HepG2 (cell line): Measurements from ENCODE around the gene PSMB3. TPM values are rescaled to one million over a fixed set of nuclear protein-coding genes. Genes with fewer than 3 reads are reported as not detected.
A peak's percentile ranks its signal among the peaks of the same experiment; 100 is the strongest.
"Not testable (repeated sequence)": the region's sequence is repeated elsewhere in the genome, so short reads cannot be mapped to it uniquely, and the experiment has no call there.

Experiments used
- ATAC-seq: fragments of 200-7000 bp; cut with Tn5 transposase; 3 replicates; pipeline ENCODE4 v1.9.1; 2020; ENCODE audit warnings: mild to moderate bottlenecking, moderate library complexity
- BruUV-seq: library from RNA; stranded (reverse); fragments of 400-500 nt; replicated peaks from 2 replicates; lab custom pipeline; 2021; lab: Mats Ljungman, UMichigan
- CTCF ChIA-PET: fragments of 300-600 bp; formaldehyde crosslinking; extraction: SDS; loops from one replicate; lab custom pipeline; 2021; ENCODE audit warnings: low total read pairs, inconsistent platforms, low intra/inter-chr PET ratio; lab: Yijun Ruan, JAX
- POLR2A ChIA-PET: fragments of 350-600 bp; sonication (Branson Sonifier 250); formaldehyde crosslinking; loops from one replicate; lab custom pipeline; 2020; ENCODE audit warnings: antibody characterized with exemption, inconsistent platforms; lab: Yijun Ruan, JAX
- DNase-seq: peaks from one replicate; pipeline ENCODE4 v3.0.0-alpha.2; 2015; ENCODE audit warnings: low spot score
- FAIRE-seq: peaks from 3 replicates; lab custom pipeline; 2011; peaks lifted over from hg19 to GRCh38; lab: Jason Lieb, UNC
- H2AFZ ChIP-seq: one replicate; pipeline ENCODE4 v1.6.1; 2011; ENCODE audit warnings: low read length, inconsistent platforms
- H3K27ac ChIP-seq: fragments of 300-600 bp; 3 replicates; pipeline ENCODE4 v1.8.0; 2011; ENCODE audit warnings: mixed run types, mild to moderate bottlenecking, mixed read lengths, low read length, inconsistent platforms; ENCODE audit not compliant: insufficient read depth; ENCODE audit errors: extremely low read length
- H3K27me3 ChIP-seq, 2 experiments: fragments of 200-600 bp in 1 of 2; 2 replicates in 1 of 2; 3 replicates in 1 of 2; pipeline versions ENCODE4 v1.6.0 to v1.8.0; 2011; ENCODE audit warnings: low read length in 2 of 2, mild to moderate bottlenecking in 2 of 2, moderate library complexity in 2 of 2, inconsistent platforms in 1 of 2; ENCODE audit not compliant: insufficient read depth in 2 of 2, control insufficient read depth in 1 of 2
- H3K36me3 ChIP-seq, 2 experiments: fragments of 200-600 bp in 1 of 2; replicated peaks in 1 of 2; 2 replicates in 1 of 2; 3 replicates in 1 of 2; pipeline versions ENCODE4 v1.5.1 to v1.8.0; 2011; ENCODE audit warnings: low read length in 2 of 2, inconsistent platforms in 1 of 2; ENCODE audit not compliant: insufficient read depth in 2 of 2, control insufficient read depth in 1 of 2
- H3K4me1 ChIP-seq: 2 replicates; pipeline ENCODE4 v1.5.1; 2012; ENCODE audit warnings: low read length, inconsistent platforms; ENCODE audit not compliant: insufficient read depth
- H3K4me2 ChIP-seq: 2 replicates; pipeline ENCODE4 v1.6.0; 2011; ENCODE audit warnings: low read depth, low read length, inconsistent platforms
- H3K4me3 ChIP-seq, 3 experiments: fragments of 200-600 bp in 1 of 3; sonication (generic), shearing (Covaris generic) in 1 of 3; replicated peaks in 1 of 3; 2 replicates each; pipeline ENCODE4 v1.5.1; 2011 to 2016; ENCODE audit warnings: low read length in 3 of 3, inconsistent platforms in 2 of 3, low read depth in 2 of 3, mild to moderate bottlenecking in 2 of 3, control low read depth in 1 of 3, mixed read lengths in 1 of 3; ENCODE audit not compliant: insufficient read depth in 1 of 3
- H3K79me2 ChIP-seq: one replicate; pipeline ENCODE4 v1.6.1; 2011; ENCODE audit warnings: low read length, inconsistent platforms; ENCODE audit not compliant: insufficient read depth
- H3K9ac ChIP-seq: 2 replicates; pipeline ENCODE4 v1.6.0; 2011; ENCODE audit warnings: mild to moderate bottlenecking, low read depth, low read length, inconsistent platforms; ENCODE audit not compliant: insufficient read depth
- H3K9me3 ChIP-seq: 2 replicates; pipeline ENCODE4 v1.5.1; 2012; ENCODE audit warnings: mild to moderate bottlenecking, low read length
- H4K20me1 ChIP-seq: 2 replicates; pipeline ENCODE4 v1.6.0; 2011; ENCODE audit warnings: inconsistent platforms, mild to moderate bottlenecking, low read length, moderate library complexity; ENCODE audit not compliant: insufficient read depth
- AGO2 ChIP-seq: fragments of 200-400 bp; formaldehyde crosslinking; optimal IDR thresholded peaks from 2 replicates; pipeline ENCODE3; 2017; ENCODE audit warnings: mild to moderate bottlenecking, low read depth, low read length, moderate library complexity
- WGBS: methylation state at CpG from one replicate; pipeline ENCODE4 v1.1.6; 2017; ENCODE audit warnings: low lambda C conversion rate; 5-methylcytosine and 5-hydroxymethylcytosine counted together
- in situ Hi-C: cut with HindIII; loops from 2 replicates; pipeline ENCODE4 v1.10.0; 2017; ENCODE audit warnings: low pct_unique_long_range_greater_than_20kb; ENCODE audit not compliant: extremely low pct_ligation_motif_present
- intact Hi-C: fragments of 100-400 bp; cut with micrococcal nuclease; formaldehyde crosslinking; loops from one replicate; pipeline ENCODE4 v1.10.0; 2022; ENCODE audit not compliant: unreplicated experiment
- polyA plus RNA-seq, 8 experiments: library from polyadenylated mRNA; depleted of rRNA in 3 of 8; stranded (reverse) in 7 of 8; unstranded in 1 of 8; fragments of >200 nt; fragmentation: Illumina TruSeq in 4 of 8; extraction: Trizol in 4 of 8; gene quantifications; 2 replicates each; pipeline versions ENCODE4 v1.2.1 to v1.2.3, GENCODE V29; 2011 to 2016; ENCODE audit warnings: low read depth in 4 of 8, missing spikeins in 1 of 8, mixed read lengths in 1 of 8; ENCODE audit not compliant: insufficient read depth in 1 of 8
- total RNA-seq, 5 experiments: library from RNA; depleted of rRNA; stranded (reverse); fragments of >200 nt; fragmentation: Illumina TruSeq; extraction: Trizol; gene quantifications; 2 replicates each; pipeline ENCODE4 v1.2.3, GENCODE V29; 2016; ENCODE audit warnings: low read depth in 1 of 5
- TF ChIP-seq, protein P1 (sequence below): sonication (generic); formaldehyde crosslinking; IDR thresholded peaks from 2 replicates; pipeline ENCODE4 v1.5.1; 2020; ENCODE audit warnings: mild to moderate bottlenecking, missing genetic modification reagents, moderate library complexity
- TF ChIP-seq, protein P2 (sequence below): sonication (generic); formaldehyde crosslinking; IDR thresholded peaks from 2 replicates; pipeline ENCODE4 v1.9.0; 2021; ENCODE audit warnings: mild to moderate bottlenecking, missing genetic modification reagents

The PSMB3 gene
- total and polyA plus RNA-seq, 2 of the 13 experiments (the other 11 are each of a cell fraction or from before 2014, with no cell fraction given), result 366 to 517 TPM

DNA sequence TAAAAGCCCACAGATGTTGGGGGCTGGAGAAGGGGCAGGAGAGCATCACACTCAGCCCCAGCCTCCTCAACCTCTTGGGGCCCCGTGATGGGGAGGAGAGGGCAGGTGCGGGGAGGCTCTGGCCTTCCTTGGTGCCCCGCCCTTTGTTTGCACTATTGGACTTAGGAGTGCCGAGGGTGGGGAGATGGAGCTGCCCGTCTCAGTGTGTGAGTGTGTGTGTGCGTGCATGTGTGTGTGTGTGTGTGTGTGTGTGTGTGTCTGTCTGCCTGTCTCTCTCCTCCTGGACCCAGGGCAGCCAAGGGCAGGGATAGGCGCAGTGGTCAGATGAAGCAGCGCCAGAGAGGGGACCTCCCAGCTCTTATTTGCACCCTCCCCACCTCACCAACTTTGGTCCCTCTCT lies 26.4 kb upstream of the PSMB3 start:
- H3K79me2 ChIP-seq, ATAC-seq, H3K9ac ChIP-seq, H3K4me3 ChIP-seq, in situ Hi-C loops, DNase-seq, intact Hi-C loops, FAIRE-seq, H3K4me2 ChIP-seq, H4K20me1 ChIP-seq, CTCF ChIA-PET, H3K27me3 ChIP-seq, H3K9me3 ChIP-seq, H3K27ac ChIP-seq, BruUV-seq, H2AFZ ChIP-seq: not testable (repeated sequence)
- POLR2A ChIA-PET, result interaction anchor here (1.1 to 5.5 kb wide), 4 partner anchors 9 to 52 kb away, joined by 3 to 38 read pairs (median 5); partner anchors contain the start of gene MLLT6
- WGBS, result 65% methylated on average over 8 of the region's 8 CpGs
- peaks cover 22% of the 10 kb centered on the region for H3K4me1 ChIP-seq
- TF ChIP-seq, protein P1, sequence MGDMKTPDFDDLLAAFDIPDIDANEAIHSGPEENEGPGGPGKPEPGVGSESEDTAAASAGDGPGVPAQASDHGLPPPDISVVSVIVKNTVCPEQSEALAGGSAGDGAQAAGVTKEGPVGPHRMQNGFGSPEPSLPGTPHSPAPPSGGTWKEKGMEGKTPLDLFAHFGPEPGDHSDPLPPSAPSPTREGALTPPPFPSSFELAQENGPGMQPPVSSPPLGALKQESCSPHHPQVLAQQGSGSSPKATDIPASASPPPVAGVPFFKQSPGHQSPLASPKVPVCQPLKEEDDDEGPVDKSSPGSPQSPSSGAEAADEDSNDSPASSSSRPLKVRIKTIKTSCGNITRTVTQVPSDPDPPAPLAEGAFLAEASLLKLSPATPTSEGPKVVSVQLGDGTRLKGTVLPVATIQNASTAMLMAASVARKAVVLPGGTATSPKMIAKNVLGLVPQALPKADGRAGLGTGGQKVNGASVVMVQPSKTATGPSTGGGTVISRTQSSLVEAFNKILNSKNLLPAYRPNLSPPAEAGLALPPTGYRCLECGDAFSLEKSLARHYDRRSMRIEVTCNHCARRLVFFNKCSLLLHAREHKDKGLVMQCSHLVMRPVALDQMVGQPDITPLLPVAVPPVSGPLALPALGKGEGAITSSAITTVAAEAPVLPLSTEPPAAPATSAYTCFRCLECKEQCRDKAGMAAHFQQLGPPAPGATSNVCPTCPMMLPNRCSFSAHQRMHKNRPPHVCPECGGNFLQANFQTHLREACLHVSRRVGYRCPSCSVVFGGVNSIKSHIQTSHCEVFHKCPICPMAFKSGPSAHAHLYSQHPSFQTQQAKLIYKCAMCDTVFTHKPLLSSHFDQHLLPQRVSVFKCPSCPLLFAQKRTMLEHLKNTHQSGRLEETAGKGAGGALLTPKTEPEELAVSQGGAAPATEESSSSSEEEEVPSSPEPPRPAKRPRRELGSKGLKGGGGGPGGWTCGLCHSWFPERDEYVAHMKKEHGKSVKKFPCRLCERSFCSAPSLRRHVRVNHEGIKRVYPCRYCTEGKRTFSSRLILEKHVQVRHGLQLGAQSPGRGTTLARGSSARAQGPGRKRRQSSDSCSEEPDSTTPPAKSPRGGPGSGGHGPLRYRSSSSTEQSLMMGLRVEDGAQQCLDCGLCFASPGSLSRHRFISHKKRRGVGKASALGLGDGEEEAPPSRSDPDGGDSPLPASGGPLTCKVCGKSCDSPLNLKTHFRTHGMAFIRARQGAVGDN (CRISPR knock-in tag), result peak; percentile 29; the same call in 1 of the 2 replicates
- TF ChIP-seq, protein P2, sequence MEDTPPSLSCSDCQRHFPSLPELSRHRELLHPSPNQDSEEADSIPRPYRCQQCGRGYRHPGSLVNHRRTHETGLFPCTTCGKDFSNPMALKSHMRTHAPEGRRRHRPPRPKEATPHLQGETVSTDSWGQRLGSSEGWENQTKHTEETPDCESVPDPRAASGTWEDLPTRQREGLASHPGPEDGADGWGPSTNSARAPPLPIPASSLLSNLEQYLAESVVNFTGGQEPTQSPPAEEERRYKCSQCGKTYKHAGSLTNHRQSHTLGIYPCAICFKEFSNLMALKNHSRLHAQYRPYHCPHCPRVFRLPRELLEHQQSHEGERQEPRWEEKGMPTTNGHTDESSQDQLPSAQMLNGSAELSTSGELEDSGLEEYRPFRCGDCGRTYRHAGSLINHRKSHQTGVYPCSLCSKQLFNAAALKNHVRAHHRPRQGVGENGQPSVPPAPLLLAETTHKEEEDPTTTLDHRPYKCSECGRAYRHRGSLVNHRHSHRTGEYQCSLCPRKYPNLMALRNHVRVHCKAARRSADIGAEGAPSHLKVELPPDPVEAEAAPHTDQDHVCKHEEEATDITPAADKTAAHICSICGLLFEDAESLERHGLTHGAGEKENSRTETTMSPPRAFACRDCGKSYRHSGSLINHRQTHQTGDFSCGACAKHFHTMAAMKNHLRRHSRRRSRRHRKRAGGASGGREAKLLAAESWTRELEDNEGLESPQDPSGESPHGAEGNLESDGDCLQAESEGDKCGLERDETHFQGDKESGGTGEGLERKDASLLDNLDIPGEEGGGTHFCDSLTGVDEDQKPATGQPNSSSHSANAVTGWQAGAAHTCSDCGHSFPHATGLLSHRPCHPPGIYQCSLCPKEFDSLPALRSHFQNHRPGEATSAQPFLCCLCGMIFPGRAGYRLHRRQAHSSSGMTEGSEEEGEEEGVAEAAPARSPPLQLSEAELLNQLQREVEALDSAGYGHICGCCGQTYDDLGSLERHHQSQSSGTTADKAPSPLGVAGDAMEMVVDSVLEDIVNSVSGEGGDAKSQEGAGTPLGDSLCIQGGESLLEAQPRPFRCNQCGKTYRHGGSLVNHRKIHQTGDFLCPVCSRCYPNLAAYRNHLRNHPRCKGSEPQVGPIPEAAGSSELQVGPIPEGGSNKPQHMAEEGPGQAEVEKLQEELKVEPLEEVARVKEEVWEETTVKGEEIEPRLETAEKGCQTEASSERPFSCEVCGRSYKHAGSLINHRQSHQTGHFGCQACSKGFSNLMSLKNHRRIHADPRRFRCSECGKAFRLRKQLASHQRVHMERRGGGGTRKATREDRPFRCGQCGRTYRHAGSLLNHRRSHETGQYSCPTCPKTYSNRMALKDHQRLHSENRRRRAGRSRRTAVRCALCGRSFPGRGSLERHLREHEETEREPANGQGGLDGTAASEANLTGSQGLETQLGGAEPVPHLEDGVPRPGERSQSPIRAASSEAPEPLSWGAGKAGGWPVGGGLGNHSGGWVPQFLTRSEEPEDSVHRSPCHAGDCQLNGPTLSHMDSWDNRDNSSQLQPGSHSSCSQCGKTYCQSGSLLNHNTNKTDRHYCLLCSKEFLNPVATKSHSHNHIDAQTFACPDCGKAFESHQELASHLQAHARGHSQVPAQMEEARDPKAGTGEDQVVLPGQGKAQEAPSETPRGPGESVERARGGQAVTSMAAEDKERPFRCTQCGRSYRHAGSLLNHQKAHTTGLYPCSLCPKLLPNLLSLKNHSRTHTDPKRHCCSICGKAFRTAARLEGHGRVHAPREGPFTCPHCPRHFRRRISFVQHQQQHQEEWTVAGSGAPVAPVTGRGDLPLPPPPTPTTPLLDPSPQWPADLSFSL (CRISPR knock-in tag), result peak; percentile 50; the same call in 1 of the 2 replicates
- peak; percentile 36 for TF ChIP-seq AGO2
- peaks cover 19 to 27% of the 10 kb centered on the region in 2 experiments; a peak in 4 of 5 replicates for H3K36me3 ChIP-seq
